ENCODE results near the gene MRPS18A. TPM values are rescaled to one million over a fixed set of nuclear protein-coding genes. Genes with fewer than 3 reads are reported as not detected.

Gene MRPS18A
- total RNA-seq, 4 donors from 2014 or later: 161 to 171 (median 168) TPM

- DNase-seq: no peak
- peak overlapping the region in 1 of 4 donors; percentile 53 for H3K27ac ChIP-seq
- no peaks in the 10 kb centered on the region for H3K9me3 ChIP-seq
- no peaks in the 10 kb centered on the region for H3K27me3 ChIP-seq
- peak overlapping the region; percentile 48 to 63 (median 56) for H3K4me3 ChIP-seq
- peak in 1 of 2 donors; percentile 30 for ATAC-seq
- no peak for TF ChIP-seq CTCF (IDR thresholded peaks at IDR 0.05 in 4 of 5, conservative IDR thresholded peaks at IDR 0.05 in 1 of 5)
- TF ChIP-seq POLR2A (IDR thresholded peaks at IDR 0.05): no peak
- H3K36me3 ChIP-seq: peaks cover 0 to 23% of the 10 kb centered on the region in 2 donors
- peaks cover 0 to 8% of the 10 kb centered on the region in 2 donors for H3K4me1 ChIP-seq
- in situ Hi-C loops (cut with MboI; ENCODE audit: low sequenced_read_pairs in 4 of 4): no loop called here
- intact Hi-C loops (cut with DNase I; ENCODE audit: low total_unique reads): no loop called here
These were observed 42.0 kb downstream of the MRPS18A start for GRCh38 chr6:43645613-43645964.

GRCh38 chr6:43644940-43645612 is 42.5 kb downstream of the MRPS18A start, which contains the start of gene RSPH9:
TSS of gene RSPH9 (plus strand) at chr6:43645036. CDS start at chr6:43645099, 63 bp downstream.
- H3K27me3 ChIP-seq: no peaks in the 10 kb centered on the region
- H3K9me3 ChIP-seq: no peaks in the 10 kb centered on the region
- DNase-seq: peak in 1 of 2 donors; percentile 38
- peaks cover 0 to 28% of the 10 kb centered on the region in 2 donors for H3K36me3 ChIP-seq
- peak; percentile 53 to 60 for ATAC-seq
- intact Hi-C loops (cut with DNase I; ENCODE audit: low total_unique reads) (no loop called here), in situ Hi-C loops (cut with MboI; ENCODE audit: low sequenced_read_pairs in 4 of 4) (no loop called here)
- TF ChIP-seq CTCF (IDR thresholded peaks at IDR 0.05 in 4 of 5, conservative IDR thresholded peaks at IDR 0.05 in 1 of 5): no peak
- TF ChIP-seq POLR2A (IDR thresholded peaks at IDR 0.05): no peak
- H3K4me3 ChIP-seq: peak within 1 kb of the TSS; percentile 48 to 63 (median 56)
- H3K27ac ChIP-seq: peak within 1 kb of the TSS; percentile 2 to 53 (median 26)
- peaks cover 3 to 8% of the 10 kb centered on the region in 2 donors for H3K4me1 ChIP-seq

- peaks cover 29 to 39% of the 10 kb centered on the region in 2 donors for H3K4me1 ChIP-seq
- DNase-seq (no peak), ATAC-seq (no peak)
- no peak overlapping the region for H3K4me3 ChIP-seq
- H3K9me3 ChIP-seq: no peaks in the 10 kb centered on the region
- H3K27ac ChIP-seq: no peak overlapping the region
- H3K27me3 ChIP-seq: no peaks in the 10 kb centered on the region
- no peak for TF ChIP-seq CTCF (IDR thresholded peaks at IDR 0.05 in 4 of 5, conservative IDR thresholded peaks at IDR 0.05 in 1 of 5)
- no peak for TF ChIP-seq POLR2A (IDR thresholded peaks at IDR 0.05)
- intact Hi-C loops (cut with DNase I; ENCODE audit: low total_unique reads) (no loop called here), in situ Hi-C loops (cut with MboI; ENCODE audit: low sequenced_read_pairs in 4 of 4) (no loop called here)
- peaks cover 0 to 52% of the 10 kb centered on the region in 2 donors for H3K36me3 ChIP-seq
These were observed 47.4 kb downstream of the MRPS18A start for GRCh38 chr6:43639984-43640800.

GRCh38 chr6:43636308-43636659 is 51.3 kb downstream of the MRPS18A start:
- ATAC-seq: peak; percentile 43 to 53
- intact Hi-C loops (cut with DNase I; ENCODE audit: low total_unique reads) (no loop called here), in situ Hi-C loops (cut with MboI; ENCODE audit: low sequenced_read_pairs in 4 of 4) (no loop called here)
- no peak for DNase-seq
- peaks cover 0 to 37% of the 10 kb centered on the region in 2 donors for H3K36me3 ChIP-seq
- H3K9me3 ChIP-seq: no peaks in the 10 kb centered on the region
- no peaks in the 10 kb centered on the region for H3K27me3 ChIP-seq
- H3K4me3 ChIP-seq: peak overlapping the region; percentile 84 to 91 (median 88)
- TF ChIP-seq POLR2A (IDR thresholded peaks at IDR 0.05) (no peak), CTCF (IDR thresholded peaks at IDR 0.05 in 4 of 5, conservative IDR thresholded peaks at IDR 0.05 in 1 of 5) (no peak)
- peaks cover 32 to 36% of the 10 kb centered on the region in 2 donors for H3K4me1 ChIP-seq
- H3K27ac ChIP-seq: peak overlapping the region; percentile 86 to 93 (median 90)
